Inflammatory macrophage treated with lipopolysaccharide for 4 hours (primary cell): ENCODE data around the gene GPR142.
A peak's percentile ranks its signal among the peaks of the same experiment; 100 is the strongest.

Experiments used
- DNase-seq: peaks from one replicate; pipeline ENCODE4 v3.0.0-alpha.2; 2020

Gene GPR142

GRCh38 chr17:74345433-74346241 is 21.7 kb upstream of the GPR142 start:
- no peak for DNase-seq

GRCh38 chr17:74347646-74348045 is 19.7 kb upstream of the GPR142 start:
- DNase-seq = no peak

- no peak for DNase-seq
These were observed 18.2 kb upstream of the GPR142 start for GRCh38 chr17:74349120-74349519.

GRCh38 chr17:74350486-74350885 is 16.8 kb upstream of the GPR142 start:
- no peak for DNase-seq

GRCh38 chr17:74351552-74352210 is 15.6 kb upstream of the GPR142 start:
- DNase-seq = no peak

GRCh38 chr17:74353446-74354060 is 13.8 kb upstream of the GPR142 start:
- no peak for DNase-seq

- DNase-seq = peak; percentile 73
These were observed 13.2 kb upstream of the GPR142 start for GRCh38 chr17:74354123-74354522.

- DNase-seq = no peak
These were observed 12.7 kb upstream of the GPR142 start for GRCh38 chr17:74354561-74354960.

- DNase-seq = no peak
These were observed 12.2 kb upstream of the GPR142 start for GRCh38 chr17:74355065-74355464.

GRCh38 chr17:74356646-74357465 is 10.4 kb upstream of the GPR142 start:
- no peak for DNase-seq

GRCh38 chr17:74357466-74357809 is 9.9 kb upstream of the GPR142 start:
- no peak for DNase-seq

- no peak for DNase-seq
These were observed 8.6 kb upstream of the GPR142 start for GRCh38 chr17:74358697-74359096.

- DNase-seq = no peak
These were observed 7.4 kb upstream of the GPR142 start for GRCh38 chr17:74359916-74360315.

- no peak for DNase-seq
These were observed 6.4 kb upstream of the GPR142 start for GRCh38 chr17:74360899-74361229.

- peak; percentile 33 for DNase-seq
These were observed 5.9 kb upstream of the GPR142 start, which contains the start of gene BTBD17 for GRCh38 chr17:74361230-74362068. BTBD17 (minus strand) TSS chr17:74361868; CDS start chr17:74361819, 49 bp downstream.

GRCh38 chr17:74362069-74362405 is 5.3 kb upstream of the GPR142 start:
- no peak for DNase-seq

- DNase-seq = no peak
These were observed 4.4 kb upstream of the GPR142 start for GRCh38 chr17:74362810-74363498.

GRCh38 chr17:74368341-74369081 is 1.2 kb downstream of the GPR142 start:
- peak; percentile 72 for DNase-seq

GRCh38 chr17:74369221-74369620 is 1.9 kb downstream of the GPR142 start:
- DNase-seq = peak; percentile 76

GRCh38 chr17:74369665-74370490 is 2.6 kb downstream of the GPR142 start:
- no peak for DNase-seq
